HCT116 (cell line): Measurements from ENCODE around the gene AOAH. TPM values are rescaled to one million over a fixed set of nuclear protein-coding genes. Genes with fewer than 3 reads are reported as not detected.

Experiments used
- ATAC-seq: fragments of 200-7000 bp; cut with Tn5 transposase; 2 replicates; pipeline ENCODE4 v1.9.1; 2020; ENCODE audit warnings: mild to moderate bottlenecking, moderate library complexity
- BruUV-seq: library from RNA; stranded (reverse); fragments of 400-500 nt; replicated peaks from 2 replicates; lab custom pipeline; 2021; lab: Mats Ljungman, UMichigan
- CTCF ChIA-PET: fragments of 300-600 bp; sonication (Branson Sonifier 250); formaldehyde crosslinking; loops from one replicate; lab custom pipeline; 2021; ENCODE audit warnings: antibody characterized with exemption; lab: Charles Lee
- POLR2A ChIA-PET: fragments of 300-600, 350-600 bp; sonication (Branson Sonifier 250); formaldehyde crosslinking; loops from one replicate; lab custom pipeline; 2021; ENCODE audit warnings: antibody characterized with exemption; lab: Charles Lee
- RAD21 ChIA-PET, 2 experiments: fragments of 300-600 bp; sonication (Branson Sonifier 250); formaldehyde crosslinking; loops; one replicate each; lab custom pipeline; 2023; ENCODE audit warnings: low total read pairs in 2 of 2; ENCODE audit not compliant: uncharacterized antibody in 2 of 2, unreplicated experiment in 2 of 2, low non-redundant PET in 1 of 2; lab: Charles Lee
- DNase-seq: peaks from one replicate; pipeline ENCODE4 v3.0.0-alpha.2; 2010; ENCODE audit warnings: low read depth, low spot score
- H2AFZ ChIP-seq: fragments of 200-600 bp; shearing (Covaris generic), sonication (generic); 2 replicates; pipeline ENCODE4 v1.6.1; 2017; ENCODE audit warnings: low read depth, mixed run types, mixed read lengths, antibody characterized with exemption, low read length; ENCODE audit not compliant: poor library complexity, severe bottlenecking
- H3K27ac ChIP-seq: 2 replicates; pipeline ENCODE4 v1.5.1; 2012; ENCODE audit warnings: low read depth, low read length
- H3K27me3 ChIP-seq: fragments of 200-600 bp; sonication (generic); 2 replicates; pipeline ENCODE4 v1.6.1; 2016; ENCODE audit warnings: mixed run types, low read length, mixed read lengths; ENCODE audit not compliant: insufficient read depth
- H3K36me3 ChIP-seq, 2 experiments: fragments of 200-500 bp in 1 of 2; fragments of 200-600 bp in 1 of 2; sonication (Bioruptor generic) in 1 of 2; sonication (generic) in 1 of 2; 2 replicates each; pipeline versions ENCODE4 v1.5.1 to v1.6.1; 2014 to 2016; ENCODE audit warnings: low read length in 2 of 2, inconsistent platforms in 1 of 2, mixed read lengths in 1 of 2, mixed run types in 1 of 2; ENCODE audit not compliant: insufficient read depth in 2 of 2, control insufficient read depth in 1 of 2
- H3K4me1 ChIP-seq, 2 experiments: fragments of 200-600 bp in 1 of 2; sonication (generic) in 1 of 2; 2 replicates each; pipeline versions ENCODE4 v1.5.1 to v1.6.1; 2012 to 2017; ENCODE audit warnings: low read length in 2 of 2, inconsistent platforms in 1 of 2, mild to moderate bottlenecking in 1 of 2, mixed read lengths in 1 of 2, mixed run types in 1 of 2, moderate library complexity in 1 of 2; ENCODE audit not compliant: insufficient read depth in 2 of 2, control insufficient read depth in 1 of 2
- H3K4me2 ChIP-seq: fragments of 200-600 bp; sonication (generic); 2 replicates; pipeline ENCODE4 v1.6.1; 2017; ENCODE audit warnings: mixed run types, low read length, mixed read lengths
- H3K4me3 ChIP-seq, 2 experiments: fragments of 200-600 bp in 1 of 2; sonication (generic) in 1 of 2; replicated peaks in 1 of 2; 2 replicates each; pipeline ENCODE4 v1.5.1; 2011 to 2016; ENCODE audit warnings: low read length in 2 of 2, control low read depth in 1 of 2, low read depth in 1 of 2, mild to moderate bottlenecking in 1 of 2, mixed read lengths in 1 of 2, mixed run types in 1 of 2
- H3K79me2 ChIP-seq: fragments of 200-600 bp; sonication (generic); 2 replicates; pipeline ENCODE4 v1.6.1; 2017; ENCODE audit warnings: mild to moderate bottlenecking, mixed run types, low read length, moderate library complexity, mixed read lengths; ENCODE audit not compliant: insufficient read depth
- H3K9ac ChIP-seq: fragments of 200-600 bp; sonication (generic); 2 replicates; pipeline ENCODE4 v1.6.1; 2016; ENCODE audit warnings: low read length, mixed read lengths
- H3K9me2 ChIP-seq: fragments of 200-600 bp; sonication (generic), shearing (Covaris generic); 2 replicates; pipeline ENCODE4 v1.6.1; 2017; ENCODE audit warnings: mixed run types, mild to moderate bottlenecking, moderate library complexity; ENCODE audit not compliant: insufficient read depth
- H3K9me3 ChIP-seq, 2 experiments: fragments of 200-500 bp in 1 of 2; fragments of 200-600 bp in 1 of 2; sonication (Bioruptor generic) in 1 of 2; sonication (generic) in 1 of 2; 2 replicates each; pipeline ENCODE4 v1.6.1; 2014 to 2017; ENCODE audit warnings: low read length in 2 of 2, mixed read lengths in 2 of 2, inconsistent platforms in 1 of 2, low read depth in 1 of 2, mild to moderate bottlenecking in 1 of 2, mixed run types in 1 of 2, moderate library complexity in 1 of 2; ENCODE audit not compliant: control insufficient read depth in 1 of 2, insufficient read depth in 1 of 2
- H4K20me1 ChIP-seq: fragments of 200-600 bp; sonication (generic), shearing (Covaris generic); 2 replicates; pipeline ENCODE4 v1.6.1; 2017; ENCODE audit warnings: mixed run types, mild to moderate bottlenecking, moderate library complexity; ENCODE audit not compliant: insufficient read depth
- ATF3 ChIP-seq: IDR thresholded peaks from 2 replicates; pipeline ENCODE4 v1.6.1; 2012
- CTCF ChIP-seq, 3 experiments: fragments of 200-600 bp in 1 of 3; sonication (generic) in 1 of 3; IDR thresholded peaks in 2 of 3; conservative IDR thresholded peaks in 1 of 3; 2 replicates each; pipeline ENCODE4 v1.5.1; 2012 to 2017; ENCODE audit warnings: low read depth in 2 of 3, low read length in 2 of 3, antibody characterized with exemption in 1 of 3, borderline replicate concordance in 1 of 3, control low read depth in 1 of 3, mild to moderate bottlenecking in 1 of 3, mixed read lengths in 1 of 3, mixed run types in 1 of 3, moderate library complexity in 1 of 3; ENCODE audit not compliant: insufficient read depth in 1 of 3
- ELF1 ChIP-seq: IDR thresholded peaks from 2 replicates; pipeline ENCODE4 v1.6.1; 2012; ENCODE audit warnings: low read depth, borderline replicate concordance
- RAD21 ChIP-seq: IDR thresholded peaks from 2 replicates; pipeline ENCODE4 v1.6.1; 2012; ENCODE audit warnings: low read depth, mild to moderate bottlenecking
- SRF ChIP-seq: IDR thresholded peaks from 2 replicates; pipeline ENCODE4 v1.6.1; 2012; ENCODE audit warnings: low read depth
- TCF7L2 ChIP-seq: IDR thresholded peaks from 2 replicates; pipeline ENCODE4 v1.7.0; 2011; ENCODE audit warnings: borderline replicate concordance, inconsistent platforms; ENCODE audit not compliant: insufficient read depth, insufficient read length; ENCODE audit errors: extremely low read depth
- ZBTB33 ChIP-seq: IDR thresholded peaks from 2 replicates; pipeline ENCODE4 v1.6.1; 2011; ENCODE audit warnings: mild to moderate bottlenecking, low read length, moderate library complexity; ENCODE audit not compliant: insufficient replicate concordance; ENCODE audit errors: extremely low read depth
- intact Hi-C: fragments of 100-400 bp; cut with micrococcal nuclease; formaldehyde crosslinking; loops from 2 replicates; pipeline ENCODE4 v1.10.0; 2022
- total RNA-seq: library from RNA; stranded (reverse); gene quantifications from one replicate; pipeline ENCODE4 v1.2.1, GENCODE V29; 2021; ENCODE audit not compliant: unreplicated experiment

AOAH gene
- total RNA-seq, 1 experiment from 2014 or later, result 1.1 TPM

DNA sequence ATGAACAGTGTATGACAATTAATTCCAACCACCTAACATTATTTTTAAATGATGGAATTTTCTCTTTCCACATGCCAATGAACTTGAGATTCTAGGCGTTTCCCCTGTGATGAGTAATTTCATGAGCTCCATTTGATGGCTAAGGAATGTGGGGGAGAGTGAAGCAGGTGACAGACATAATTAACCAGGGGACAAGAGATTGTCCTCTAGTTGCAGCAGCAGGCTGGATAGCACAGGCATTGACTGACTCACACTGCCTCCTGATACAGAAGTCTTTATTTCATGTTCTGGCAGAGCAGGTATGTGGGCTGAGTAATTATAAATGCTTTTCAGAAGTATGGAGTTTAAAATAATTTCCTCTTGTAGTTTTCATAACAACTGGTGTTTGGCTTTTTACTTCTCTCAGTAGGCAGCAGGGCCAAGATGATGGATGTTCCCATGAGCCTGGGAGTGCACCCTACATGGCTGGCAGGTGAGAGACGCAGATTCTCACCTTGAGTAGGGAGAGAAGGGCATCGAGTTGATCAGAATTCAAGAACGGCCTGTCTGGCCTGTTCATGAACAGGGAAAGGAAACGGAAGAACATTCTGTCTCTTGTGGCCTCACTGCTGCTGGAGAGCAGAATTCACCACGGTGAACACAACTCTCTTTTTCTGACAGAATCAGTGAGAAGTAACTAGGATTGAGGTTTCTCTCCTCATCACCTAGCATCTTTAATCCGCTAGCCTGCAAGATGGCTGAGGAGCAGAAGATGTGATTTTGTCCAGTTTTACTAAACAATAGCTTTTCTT, 118.8 kb downstream of the AOAH start:
- ATAC-seq (0 out of 2 replicates have a peak, but pooled peaks have one; percentile 44), DNase-seq (no peak)
- no peak for TF ChIP-seq ELF1
- no peak for TF ChIP-seq ATF3
- TF ChIP-seq ZBTB33, result no peak
- TF ChIP-seq SRF, result no peak
- no peak for TF ChIP-seq TCF7L2
- no peaks in the 10 kb centered on the region for H3K79me2 ChIP-seq
- no peak overlapping the region for H3K4me3 ChIP-seq
- no peak overlapping the region for H2AFZ ChIP-seq
- H4K20me1 ChIP-seq, result no peaks in the 10 kb centered on the region
- no peak overlapping the region for H3K27ac ChIP-seq
- no peaks in the 10 kb centered on the region for H3K9me3 ChIP-seq
- H3K9me2 ChIP-seq, result no peaks in the 10 kb centered on the region
- no peak overlapping the region for H3K4me2 ChIP-seq
- POLR2A ChIA-PET, result no interaction called here
- intact Hi-C loops, result no loop called here
- H3K4me1 ChIP-seq, result peaks cover 0 to 16% of the 10 kb centered on the region in 2 experiments; a peak in 2 of 4 replicates
- CTCF ChIA-PET, result no interaction called here
- RAD21 ChIA-PET, result no interaction called here
- no TSS peak for BruUV-seq
- no peaks in the 10 kb centered on the region for H3K36me3 ChIP-seq
- H3K9ac ChIP-seq, result no peak overlapping the region
- H3K27me3 ChIP-seq, result no peaks in the 10 kb centered on the region; the same call in 1 of the 2 replicates

DNA sequence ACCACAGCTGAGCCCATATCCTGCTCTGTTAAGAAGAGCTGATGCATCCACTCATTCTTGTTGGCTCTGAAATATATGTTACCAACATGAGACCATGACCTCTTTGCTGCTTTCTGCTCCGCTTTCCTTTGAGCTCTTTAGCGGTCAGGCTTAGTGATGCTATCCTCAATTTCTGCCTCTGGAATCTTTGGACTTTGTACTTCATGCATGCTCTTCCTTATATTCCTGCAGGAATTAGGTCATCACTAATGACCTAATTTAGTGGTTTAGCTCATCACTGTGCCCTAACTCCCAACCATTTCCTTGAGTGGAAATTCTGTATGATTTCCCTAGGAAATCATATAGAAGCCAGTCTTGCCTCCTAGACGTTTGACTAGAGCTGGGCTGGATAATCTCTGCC, 119.5 kb downstream of the AOAH start:
- H3K9me2 ChIP-seq, result no peaks in the 10 kb centered on the region
- H3K4me2 ChIP-seq, result no peak overlapping the region
- no peaks in the 10 kb centered on the region for H3K79me2 ChIP-seq
- H3K9me3 ChIP-seq, result no peaks in the 10 kb centered on the region
- intact Hi-C loops, result no loop called here
- CTCF ChIA-PET, result no interaction called here
- no peak overlapping the region for H2AFZ ChIP-seq
- POLR2A ChIA-PET, result no interaction called here
- no peaks in the 10 kb centered on the region for H3K36me3 ChIP-seq
- no peak for DNase-seq
- H3K27me3 ChIP-seq, result no peaks in the 10 kb centered on the region; the same call in 1 of the 2 replicates
- H4K20me1 ChIP-seq, result no peaks in the 10 kb centered on the region
- no peak overlapping the region for H3K27ac ChIP-seq
- no peak for ATAC-seq
- H3K4me1 ChIP-seq, result peaks cover 0 to 16% of the 10 kb centered on the region in 2 experiments; a peak in 2 of 4 replicates
- H3K4me3 ChIP-seq, result no peak overlapping the region
- TF ChIP-seq CTCF (IDR thresholded peaks at IDR 0.05 in 2 of 3, conservative IDR thresholded peaks at IDR 0.05 in 1 of 3; ENCODE audit: borderline replicate concordance in 1 of 3, insufficient read depth in 1 of 3, low read depth in 2 of 3, low read length in 2 of 3) (no peak), SRF (no peak), RAD21 (no peak)
- BruUV-seq, result no TSS peak
- no peak overlapping the region for H3K9ac ChIP-seq
- RAD21 ChIA-PET, result no interaction called here
